ENCODE measurements around the gene GPATCH1. TPM values are rescaled to one million over a fixed set of nuclear protein-coding genes. Genes with fewer than 3 reads are reported as not detected.
"Not testable (repeated sequence)": the region's sequence is repeated elsewhere in the genome, so short reads cannot be mapped to it uniquely, and the experiment has no call there.

Gene GPATCH1
- 1 to 10 TPM; 5.4 to 8.9 (median 7.3) TPM for total RNA-seq

- Histone ChIP-seq H3K4me1 (peaks cover 10 to 25% (median 19%) of the 10 kb centered on the region in 4 donors), H3K9me3 (no peaks in the 10 kb centered on the region), H3K36me3 (peaks cover 0 to 8% (median 0%) of the 10 kb centered on the region in 4 donors), H3K27me3 (peaks cover 0 to 2% (median 0%) of the 10 kb centered on the region in 4 donors), H3K27ac (replicated peaks in 1 of 4) (peak within 1 kb of the TSS; percentile 73 to 85 (median 79)), H3K4me3 (peak within 1 kb of the TSS; percentile 75 to 96 (median 80))
- under 1% methylated on average over 37 of the region's 62 CpGs for WGBS
- intact Hi-C loops (cut with DNase I), result loop anchor here (2.0 kb wide), 1 partner anchor 108 kb away; the partner anchor contains the start of gene FAAP24
- peak; percentile 96 for DNase-seq (ENCODE audit: extremely low spot score)
- TF ChIP-seq POLR2A (IDR thresholded peaks at IDR 0.05; ENCODE audit: low read depth), result no peak
- TF ChIP-seq CTCF (IDR thresholded peaks at IDR 0.05), result peak in 1 of 3 experiments; percentile 17
- peak; percentile 80 to 93 for TF ChIP-seq POLR2AphosphoS5 (IDR thresholded peaks at IDR 0.05)
These were observed at the start of gene GPATCH1 for GRCh38 chr19:33080761-33081681. GPATCH1 (plus strand) TSS chr19:33081181; CDS start chr19:33081194, 13 bp downstream.

GRCh38 chr19:33032218-33032781 is 48.7 kb upstream of the GPATCH1 start:
- DNase-seq (ENCODE audit: extremely low spot score), result no peak
- intact Hi-C loops (cut with DNase I), result no loop called here
- Histone ChIP-seq H3K27me3 (no peaks in the 10 kb centered on the region), H3K9me3 (peaks cover 0 to 10% (median 0%) of the 10 kb centered on the region in 4 donors), H3K27ac (replicated peaks in 1 of 4) (no peak overlapping the region), H3K36me3 (no peaks in the 10 kb centered on the region), H3K4me3 (no peak overlapping the region), H3K4me1 (no peaks in the 10 kb centered on the region)
- 79% methylated on average over 8 of the region's 8 CpGs for WGBS
- TF ChIP-seq CTCF (IDR thresholded peaks at IDR 0.05), result no peak
- TF ChIP-seq EP300 (IDR thresholded peaks at IDR 0.05), result no peak
- TF ChIP-seq POLR2AphosphoS5 (IDR thresholded peaks at IDR 0.05), result no peak
- TF ChIP-seq POLR2A (IDR thresholded peaks at IDR 0.05; ENCODE audit: low read depth), result no peak

- H3K4me1 ChIP-seq, result no peaks in the 10 kb centered on the region
- WGBS, result 96% methylated on average over 10 of the region's 10 CpGs
- TF ChIP-seq CTCF (IDR thresholded peaks at IDR 0.05) (no peak), EP300 (IDR thresholded peaks at IDR 0.05) (no peak), POLR2A (IDR thresholded peaks at IDR 0.05; ENCODE audit: low read depth) (no peak), POLR2AphosphoS5 (IDR thresholded peaks at IDR 0.05) (no peak)
- no peak overlapping the region for H3K4me3 ChIP-seq
- H3K27me3 ChIP-seq, result no peaks in the 10 kb centered on the region
- H3K36me3 ChIP-seq, result no peaks in the 10 kb centered on the region
- DNase-seq (ENCODE audit: extremely low spot score), result no peak
- H3K27ac ChIP-seq (replicated peaks in 1 of 4), result no peak overlapping the region
- intact Hi-C loops (cut with DNase I), result no loop called here
- H3K9me3 ChIP-seq, result no peaks in the 10 kb centered on the region
These were observed 45.5 kb upstream of the GPATCH1 start for GRCh38 chr19:33035461-33035860.

GRCh38 chr19:33036370-33037167 is 44.4 kb upstream of the GPATCH1 start:
- H3K4me3 ChIP-seq; intact Hi-C loops (cut with DNase I); H3K36me3 ChIP-seq; H3K27me3 ChIP-seq; H3K9me3 ChIP-seq; H3K4me1 ChIP-seq; DNase-seq (ENCODE audit: extremely low spot score); H3K27ac ChIP-seq (replicated peaks in 1 of 4): not testable (repeated sequence)
- WGBS, result 97% methylated on average over 17 of the region's 45 CpGs

- DNase-seq (ENCODE audit: extremely low spot score); H3K4me3 ChIP-seq; H3K27me3 ChIP-seq; intact Hi-C loops (cut with DNase I); H3K27ac ChIP-seq (replicated peaks in 1 of 4); H3K36me3 ChIP-seq; H3K9me3 ChIP-seq; H3K4me1 ChIP-seq: not testable (repeated sequence)
- 76% methylated on average over 18 of the region's 18 CpGs for WGBS
These were observed 43.6 kb upstream of the GPATCH1 start for GRCh38 chr19:33037168-33038025.
